SKM-1 (cell line): ENCODE data around the gene ADGRV1.

Experiments used
- DNase-seq: peaks from one replicate; lab custom pipeline; 2025; ENCODE audit not compliant: unreplicated experiment; lab: John Stamatoyannopoulos, UW

ADGRV1 gene

GRCh38 chr5:91092859-91093783, 534.5 kb downstream of the ADGRV1 start:
- DNase-seq, result no peak

- no peak for DNase-seq
These were observed 536.7 kb downstream of the ADGRV1 start for GRCh38 chr5:91095313-91095712.

GRCh38 chr5:91095786-91096385, 537.3 kb downstream of the ADGRV1 start:
- no peak for DNase-seq

- DNase-seq, result no peak
These were observed 539.9 kb downstream of the ADGRV1 start for GRCh38 chr5:91098541-91098940.

GRCh38 chr5:91101600-91102379, 543.2 kb downstream of the ADGRV1 start:
- peak; percentile 76 for DNase-seq

GRCh38 chr5:91103353-91104061, 544.9 kb downstream of the ADGRV1 start:
- no peak for DNase-seq

- no peak for DNase-seq
These were observed 545.5 kb downstream of the ADGRV1 start for GRCh38 chr5:91104062-91104448.

- no peak for DNase-seq
These were observed 548.4 kb downstream of the ADGRV1 start for GRCh38 chr5:91106842-91107511.

GRCh38 chr5:91109634-91110033, 551.0 kb downstream of the ADGRV1 start:
- DNase-seq, result no peak

- no peak for DNase-seq
These were observed 552.1 kb downstream of the ADGRV1 start for GRCh38 chr5:91110686-91111085.

GRCh38 chr5:91111473-91112238, 553.1 kb downstream of the ADGRV1 start:
- no peak for DNase-seq

- DNase-seq, result no peak
These were observed 556.1 kb downstream of the ADGRV1 start for GRCh38 chr5:91114658-91115057.

- DNase-seq, result no peak
These were observed 559.8 kb downstream of the ADGRV1 start for GRCh38 chr5:91118354-91118753.

GRCh38 chr5:91118796-91119195, 560.2 kb downstream of the ADGRV1 start:
- no peak for DNase-seq

GRCh38 chr5:91119217-91119616, 560.6 kb downstream of the ADGRV1 start:
- no peak for DNase-seq

GRCh38 chr5:91119981-91120850, 561.6 kb downstream of the ADGRV1 start:
- no peak for DNase-seq

- DNase-seq, result no peak
These were observed 562.9 kb downstream of the ADGRV1 start for GRCh38 chr5:91121347-91121993.

GRCh38 chr5:91122651-91123050, 564.1 kb downstream of the ADGRV1 start:
- DNase-seq, result no peak
